MG63 (cell line): ENCODE measurements around the gene PRKG1. TPM values are rescaled to one million over a fixed set of nuclear protein-coding genes. Genes with fewer than 3 reads are reported as not detected.
"Not testable (repeated sequence)": the region's sequence is repeated elsewhere in the genome, so short reads cannot be mapped to it uniquely, and the experiment has no call there.

Source experiments
- DNase-seq: peaks from one replicate; pipeline ENCODE4 v3.0.0-alpha.2; 2020
- H3K27me3 ChIP-seq: fragments of 250-450 bp; sonication (Bioruptor Pico); 2 replicates; pipeline ENCODE4 v1.5.1; 2020; ENCODE audit warnings: mild to moderate bottlenecking, moderate library complexity
- H3K36me3 ChIP-seq: fragments of 250-450 bp; sonication (Bioruptor Pico); 2 replicates; pipeline ENCODE4 v1.5.1; 2020; ENCODE audit warnings: mild to moderate bottlenecking, moderate library complexity
- H3K4me3 ChIP-seq: fragments of 250-450 bp; sonication (Bioruptor Pico); 2 replicates; pipeline ENCODE4 v1.5.1; 2020; ENCODE audit warnings: mild to moderate bottlenecking, moderate library complexity
- H3K9me3 ChIP-seq: fragments of 250-450 bp; sonication (Bioruptor Pico); 2 replicates; pipeline ENCODE4 v1.5.1; 2020; ENCODE audit warnings: mild to moderate bottlenecking, moderate library complexity
- total RNA-seq: library from RNA; depleted of rRNA; stranded (reverse); fragments of >200 nt; shearing (Covaris generic); gene quantifications from 2 replicates; pipeline ENCODE4 v1.2.3, GENCODE V29; 2014; ENCODE audit warnings: low replicate concordance

PRKG1 gene
- total RNA-seq, 1 experiment from 2014 or later = 3.9 TPM

GRCh38 chr10:51250278-51250920, 176.1 kb downstream of the PRKG1 start:
- no peak for DNase-seq
- Histone ChIP-seq H3K36me3 (no peaks in the 10 kb centered on the region), H3K27me3 (no peaks in the 10 kb centered on the region), H3K9me3 (no peaks in the 10 kb centered on the region), H3K4me3 (no peak overlapping the region)

DNA sequence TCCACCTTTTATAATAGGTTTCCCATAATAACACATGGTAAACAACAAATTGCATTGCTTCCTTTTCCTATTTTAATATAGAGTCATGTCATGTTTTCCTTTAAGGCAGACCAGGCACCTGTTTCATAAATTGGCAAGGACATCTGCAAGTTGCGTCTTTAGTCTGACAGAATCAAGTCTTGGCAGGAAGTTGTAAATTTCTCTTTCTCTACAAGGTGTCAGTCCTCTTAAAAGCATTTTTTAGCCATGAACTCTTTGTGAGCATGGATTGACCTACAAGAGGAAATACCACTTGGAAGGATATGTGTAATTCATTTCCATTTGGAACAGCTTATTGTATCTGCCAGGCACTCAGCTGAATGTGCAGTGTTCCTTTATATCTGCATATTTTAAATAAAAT, 176.8 kb downstream of the PRKG1 start:
- H3K4me3 ChIP-seq = no peak overlapping the region
- no peaks in the 10 kb centered on the region for H3K9me3 ChIP-seq
- no peak for DNase-seq
- no peaks in the 10 kb centered on the region for H3K27me3 ChIP-seq
- no peaks in the 10 kb centered on the region for H3K36me3 ChIP-seq

GRCh38 chr10:51255381-51255780, 181.1 kb downstream of the PRKG1 start:
- H3K4me3 ChIP-seq = no peak overlapping the region
- H3K9me3 ChIP-seq = no peaks in the 10 kb centered on the region
- no peaks in the 10 kb centered on the region for H3K36me3 ChIP-seq
- no peaks in the 10 kb centered on the region for H3K27me3 ChIP-seq
- no peak for DNase-seq

DNA sequence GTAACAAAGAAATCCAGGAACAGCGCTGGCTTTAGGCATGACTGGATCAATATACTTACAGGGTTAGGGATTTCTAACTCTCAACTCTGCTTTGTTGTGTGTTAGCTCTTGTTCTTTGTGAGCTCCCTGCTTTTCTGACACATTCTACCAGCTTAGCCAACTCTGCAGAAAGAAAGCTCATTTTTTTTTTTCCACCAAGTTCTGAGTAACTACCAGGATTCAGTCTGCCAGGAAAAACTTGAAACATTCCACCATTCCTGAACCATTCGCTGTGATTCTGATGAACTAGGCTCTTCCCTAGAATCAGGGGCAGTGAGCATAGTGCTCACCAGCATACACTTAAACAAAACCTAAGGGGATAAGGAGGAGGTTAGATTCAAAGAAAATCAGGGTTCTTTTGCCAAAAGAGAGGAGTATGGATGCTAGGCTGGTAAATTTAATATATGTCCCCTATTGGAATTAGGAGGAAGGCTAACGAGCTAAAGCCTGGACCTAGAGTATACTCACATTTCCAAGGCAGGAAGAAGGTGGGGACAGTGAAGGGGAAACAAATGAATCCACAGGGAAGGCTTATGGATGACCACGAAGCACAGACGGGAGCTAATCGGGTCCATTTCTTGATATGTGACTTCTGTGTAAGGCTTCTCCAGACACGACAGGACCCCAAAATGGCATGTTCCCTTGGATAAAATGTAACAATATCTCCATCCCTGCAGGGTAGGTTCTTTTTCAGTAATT, 183.4 kb downstream of the PRKG1 start:
- peak; percentile 9 for DNase-seq
- Histone ChIP-seq H3K27me3 (no peaks in the 10 kb centered on the region), H3K36me3 (no peaks in the 10 kb centered on the region), H3K9me3 (no peaks in the 10 kb centered on the region), H3K4me3 (no peak overlapping the region)

DNA sequence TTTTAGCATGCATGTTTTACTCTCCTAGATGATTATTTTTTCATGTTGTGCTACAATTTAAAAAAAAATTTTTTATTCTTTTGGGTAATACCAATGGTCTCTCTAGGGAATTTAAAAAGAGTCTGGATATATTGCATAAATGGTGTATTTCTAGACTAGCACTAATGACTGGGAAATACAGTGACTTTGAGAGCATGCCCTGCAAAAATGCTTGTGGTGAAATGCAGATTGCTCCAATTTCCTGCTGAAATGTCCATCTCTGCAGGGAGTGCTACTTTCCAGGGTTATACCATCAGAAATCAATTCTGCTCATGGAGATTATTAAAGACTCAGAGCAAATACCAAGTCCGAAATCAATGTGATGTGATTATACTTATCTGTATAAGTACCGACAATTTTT, 186.1 kb downstream of the PRKG1 start:
- H3K4me3 ChIP-seq = no peak overlapping the region
- H3K9me3 ChIP-seq = no peaks in the 10 kb centered on the region
- H3K36me3 ChIP-seq = no peaks in the 10 kb centered on the region
- no peak for DNase-seq
- no peaks in the 10 kb centered on the region for H3K27me3 ChIP-seq

DNA sequence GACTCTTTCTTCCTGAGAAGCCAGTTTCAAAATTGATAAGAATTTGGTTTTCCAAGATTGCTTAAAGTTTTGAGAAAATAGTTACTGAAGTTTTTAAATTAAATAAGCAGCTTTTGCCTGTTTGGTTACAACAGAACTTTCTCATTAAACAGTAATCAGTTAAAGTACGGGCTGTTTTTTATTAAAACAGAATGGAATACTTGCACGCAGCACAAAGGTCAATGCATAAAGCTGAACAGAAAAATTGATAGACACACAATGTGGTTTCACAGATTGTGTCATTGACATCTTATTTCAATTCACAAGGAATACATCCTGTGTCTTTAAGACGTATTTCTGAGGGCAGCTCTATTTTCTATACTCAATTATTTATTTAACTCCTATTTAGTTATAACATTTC, 192.2 kb downstream of the PRKG1 start:
- no peaks in the 10 kb centered on the region for H3K27me3 ChIP-seq
- H3K9me3 ChIP-seq = no peaks in the 10 kb centered on the region
- H3K4me3 ChIP-seq = no peak overlapping the region
- DNase-seq = no peak
- H3K36me3 ChIP-seq = no peaks in the 10 kb centered on the region

DNA sequence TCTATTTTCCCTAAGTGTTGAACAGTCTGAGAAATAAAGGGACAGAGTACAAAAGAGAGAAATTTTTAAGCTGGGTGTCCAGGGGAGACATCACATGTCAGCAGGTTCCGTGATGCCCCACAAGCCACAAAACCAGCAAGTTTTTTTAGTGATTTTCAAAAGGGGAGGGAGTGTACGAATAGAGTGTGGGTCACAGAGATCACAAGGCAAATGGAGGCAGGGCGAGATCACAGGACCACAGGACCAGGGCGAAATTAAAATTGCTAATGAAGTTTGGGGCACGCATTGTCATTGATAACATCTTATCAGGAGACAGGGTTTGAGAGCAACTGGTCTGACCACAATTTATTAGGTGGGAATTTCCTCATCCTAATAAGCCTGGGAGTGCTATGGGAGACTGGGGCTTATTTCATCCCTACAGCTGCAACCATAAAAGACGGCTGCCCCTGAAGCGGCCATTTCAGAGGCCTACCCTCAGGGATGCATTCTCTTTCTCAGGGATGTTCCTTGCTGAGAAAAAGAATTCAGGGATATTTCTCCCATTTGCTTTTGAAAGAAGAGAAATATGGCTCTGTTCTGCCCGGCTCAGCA, 193.8 kb downstream of the PRKG1 start:
- not testable (repeated sequence) for H3K9me3 ChIP-seq, H3K4me3 ChIP-seq, H3K27me3 ChIP-seq, DNase-seq, H3K36me3 ChIP-seq

GRCh38 chr10:51269821-51270220, 195.5 kb downstream of the PRKG1 start:
- H3K27me3 ChIP-seq = no peaks in the 10 kb centered on the region
- H3K9me3 ChIP-seq = no peaks in the 10 kb centered on the region
- DNase-seq = no peak
- no peaks in the 10 kb centered on the region for H3K36me3 ChIP-seq
- no peak overlapping the region for H3K4me3 ChIP-seq

DNA sequence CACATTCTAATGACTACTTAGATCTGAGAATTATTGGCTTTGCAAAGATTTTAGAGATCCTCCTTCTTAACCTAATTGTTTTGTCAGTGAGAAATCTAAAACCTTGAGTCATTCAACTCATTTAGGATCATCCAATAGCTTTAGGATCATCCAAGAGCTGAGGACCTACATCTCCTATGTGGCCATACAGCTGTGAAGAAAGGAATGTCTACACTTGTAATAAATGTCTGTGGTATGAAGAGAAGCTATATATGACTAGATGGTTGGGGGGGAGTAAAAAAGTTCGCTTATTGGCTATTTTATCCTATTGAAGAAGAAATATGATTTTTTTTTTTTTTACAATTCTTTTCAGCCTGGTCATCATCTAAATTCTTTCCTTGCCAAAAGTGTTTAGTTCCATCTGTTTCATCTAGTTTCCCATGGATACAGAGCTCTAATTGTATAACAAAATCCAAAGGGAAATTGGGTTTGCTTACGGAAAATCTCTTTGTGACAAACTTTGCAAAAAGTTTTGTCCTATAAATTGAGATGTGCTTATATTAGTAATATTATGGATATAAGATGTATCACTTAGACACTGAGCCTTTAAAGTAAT, 196.7 kb downstream of the PRKG1 start:
- Histone ChIP-seq H3K27me3 (no peaks in the 10 kb centered on the region), H3K9me3 (no peaks in the 10 kb centered on the region), H3K36me3 (no peaks in the 10 kb centered on the region), H3K4me3 (no peak overlapping the region)
- no peak for DNase-seq

DNA sequence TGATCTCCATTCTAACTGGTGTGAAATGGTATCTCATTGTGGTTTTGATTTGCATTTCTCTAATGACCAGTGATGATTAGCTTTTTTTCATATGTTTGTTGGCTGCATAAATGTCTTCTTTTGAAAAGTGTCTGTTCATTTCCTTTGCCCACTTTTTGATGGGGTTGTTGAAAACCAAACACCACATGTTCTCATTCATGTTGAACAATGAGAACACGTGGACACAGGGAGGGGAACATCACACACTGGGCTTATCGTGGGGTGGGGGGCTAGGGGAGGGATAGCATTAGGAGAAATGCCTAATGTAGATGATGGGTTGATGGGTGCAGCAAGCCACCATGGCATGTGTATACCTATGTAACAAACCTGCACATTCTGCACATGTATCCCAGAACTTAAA, 197.8 kb downstream of the PRKG1 start:
- H3K36me3 ChIP-seq, H3K27me3 ChIP-seq, H3K4me3 ChIP-seq, DNase-seq, H3K9me3 ChIP-seq: not testable (repeated sequence)

DNA sequence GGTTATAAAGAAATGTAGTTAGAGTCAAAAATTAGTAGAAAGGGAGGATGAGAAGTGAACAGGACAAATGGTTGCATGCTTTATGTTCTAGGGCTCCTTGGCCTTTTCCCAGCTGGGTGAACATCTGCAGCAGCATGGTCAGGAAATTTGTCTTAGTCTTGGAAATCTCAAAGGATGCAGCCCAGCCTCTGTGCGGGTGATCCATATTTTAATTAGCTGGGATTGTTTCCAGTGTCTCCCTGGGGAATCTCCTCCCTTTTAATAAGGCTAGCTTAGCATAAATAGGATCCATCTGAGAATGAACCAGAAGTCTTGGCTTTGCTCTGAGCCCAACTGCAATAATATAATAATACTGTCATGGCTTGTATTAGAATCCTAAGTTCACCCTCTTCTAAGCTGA, 198.3 kb downstream of the PRKG1 start:
- Histone ChIP-seq H3K27me3 (no peaks in the 10 kb centered on the region), H3K9me3 (peaks cover 4% of the 10 kb centered on the region), H3K36me3 (no peaks in the 10 kb centered on the region), H3K4me3 (no peak overlapping the region)
- DNase-seq = peak; percentile 1

DNA sequence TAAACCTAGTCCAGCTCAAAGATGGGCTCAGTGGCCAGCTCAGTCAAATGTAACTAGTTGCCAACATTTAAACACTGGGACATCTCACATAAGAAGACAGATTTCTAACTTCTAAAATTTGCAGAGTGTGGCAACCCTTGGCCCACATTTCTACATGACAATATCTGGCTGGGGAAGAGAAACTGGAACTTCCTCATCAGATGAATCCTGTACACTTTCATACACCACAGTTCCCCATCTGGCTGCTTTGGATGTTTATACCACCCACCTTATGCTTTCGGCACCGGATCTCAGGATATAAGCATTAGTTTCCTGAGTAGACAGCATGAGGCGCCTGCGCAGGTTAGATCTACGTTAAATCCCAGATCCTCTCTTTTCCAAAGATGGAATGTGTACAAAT, 199.3 kb downstream of the PRKG1 start:
- no peak for DNase-seq
- H3K36me3 ChIP-seq = no peaks in the 10 kb centered on the region
- H3K27me3 ChIP-seq = no peaks in the 10 kb centered on the region
- peaks cover 4% of the 10 kb centered on the region for H3K9me3 ChIP-seq
- no peak overlapping the region for H3K4me3 ChIP-seq

DNA sequence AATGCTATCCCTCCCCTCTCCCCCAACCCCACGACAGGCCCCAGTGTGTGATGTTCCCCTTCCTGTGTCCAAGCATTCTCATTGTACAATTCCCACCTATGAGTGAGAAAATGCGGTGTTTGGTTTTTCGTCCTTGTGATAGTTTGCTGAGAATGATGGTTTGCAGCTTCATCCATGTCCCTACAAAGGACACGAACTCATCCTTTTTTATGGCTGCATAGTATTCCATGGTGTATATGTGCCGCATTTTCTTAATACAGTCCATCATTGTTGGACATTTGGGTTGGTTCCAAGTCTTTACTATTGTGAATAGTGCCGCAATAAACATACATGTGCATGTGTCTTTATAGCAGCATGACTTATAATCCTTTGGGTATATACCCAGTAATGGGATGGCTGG, 201.8 kb downstream of the PRKG1 start:
- not testable (repeated sequence) for H3K36me3 ChIP-seq, H3K4me3 ChIP-seq, H3K27me3 ChIP-seq, DNase-seq, H3K9me3 ChIP-seq

GRCh38 chr10:51281387-51281786, 207.1 kb downstream of the PRKG1 start:
- DNase-seq, H3K27me3 ChIP-seq, H3K36me3 ChIP-seq, H3K9me3 ChIP-seq, H3K4me3 ChIP-seq: not testable (repeated sequence)

DNA sequence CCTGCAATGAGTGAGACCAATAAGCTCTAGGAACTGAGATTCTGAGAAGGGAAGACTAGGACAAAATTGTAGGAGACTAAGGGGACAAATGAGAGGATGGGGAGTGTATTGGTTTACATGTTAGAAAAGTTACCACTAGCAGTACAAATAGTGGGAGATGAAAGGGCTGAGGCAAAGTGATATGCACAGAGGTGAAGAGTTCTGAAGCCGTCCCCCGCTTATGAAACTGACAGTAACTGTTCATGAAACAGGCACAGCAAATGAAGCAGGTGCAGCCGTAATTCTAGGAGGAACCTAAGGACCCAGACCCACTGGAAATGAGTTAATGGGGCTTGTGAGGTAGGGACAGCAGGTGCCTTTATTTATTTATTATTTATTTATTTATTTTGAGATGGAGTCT, 211.3 kb downstream of the PRKG1 start:
- H3K27me3 ChIP-seq = no peaks in the 10 kb centered on the region
- no peak for DNase-seq
- no peak overlapping the region for H3K4me3 ChIP-seq
- no peaks in the 10 kb centered on the region; the same call in 1 of the 2 replicates for H3K9me3 ChIP-seq
- H3K36me3 ChIP-seq = no peaks in the 10 kb centered on the region; the same call in 1 of the 2 replicates

DNA sequence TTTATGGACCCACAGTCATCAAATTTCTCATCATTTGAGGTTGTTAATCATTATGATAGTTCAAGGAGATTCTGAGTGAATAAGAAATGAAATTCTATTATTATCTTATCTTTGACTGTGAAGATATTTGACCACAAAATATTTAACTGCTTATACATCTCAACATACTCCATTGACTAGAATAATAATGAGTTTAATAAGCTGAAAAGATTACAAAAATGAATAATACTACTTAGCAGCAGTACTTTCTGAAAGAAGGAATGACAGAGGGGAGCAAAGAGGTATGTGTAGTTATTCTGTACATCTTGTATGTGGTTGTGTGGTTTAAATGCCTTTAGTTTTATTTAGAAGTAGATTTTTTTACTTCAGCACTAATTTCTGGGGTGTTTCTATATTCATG, 214.2 kb downstream of the PRKG1 start:
- H3K27me3 ChIP-seq = no peaks in the 10 kb centered on the region
- H3K4me3 ChIP-seq = no peak overlapping the region
- DNase-seq = no peak
- no peaks in the 10 kb centered on the region; the same call in 1 of the 2 replicates for H3K9me3 ChIP-seq
- H3K36me3 ChIP-seq = no peaks in the 10 kb centered on the region; the same call in 1 of the 2 replicates

GRCh38 chr10:51289519-51289918, 215.2 kb downstream of the PRKG1 start:
- Histone ChIP-seq H3K36me3 (no peaks in the 10 kb centered on the region; the same call in 1 of the 2 replicates), H3K4me3 (no peak overlapping the region), H3K9me3 (no peaks in the 10 kb centered on the region; the same call in 1 of the 2 replicates), H3K27me3 (no peaks in the 10 kb centered on the region)
- no peak for DNase-seq
